Progenitor cell of endocrine pancreas (in vitro differentiated cells): ENCODE data around the gene IST1. TPM values are rescaled to one million over a fixed set of nuclear protein-coding genes. Genes with fewer than 3 reads are reported as not detected.

Source experiments
- DNase-seq: peaks from one replicate; pipeline ENCODE4 v3.0.0; 2021; ENCODE audit warnings: low spot score; ENCODE audit not compliant: unreplicated experiment
- H3K27ac Mint-ChIP-seq: 2 replicates; pipeline ENCODE4 v1.8.0; 2021; ENCODE audit warnings: mild to moderate bottlenecking, moderate library complexity, mixed read lengths
- H3K27me3 Mint-ChIP-seq: 2 replicates; pipeline ENCODE4 v1.8.0; 2021; ENCODE audit warnings: mixed read lengths
- H3K36me3 Mint-ChIP-seq: 2 replicates; pipeline ENCODE4 v1.8.0; 2022; ENCODE audit warnings: mixed read lengths; ENCODE audit not compliant: insufficient read depth
- H3K4me1 Mint-ChIP-seq: 2 replicates; pipeline ENCODE4 v1.8.0; 2021; ENCODE audit warnings: low read depth, mixed read lengths
- H3K4me3 Mint-ChIP-seq: 2 replicates; pipeline ENCODE4 v1.8.0; 2021; ENCODE audit warnings: low read depth, mild to moderate bottlenecking, moderate library complexity, mixed read lengths
- H3K9me3 Mint-ChIP-seq: 2 replicates; pipeline ENCODE4 v1.8.0; 2021; ENCODE audit warnings: low read depth, mixed read lengths
- total RNA-seq: library from RNA; stranded (reverse); gene quantifications from 2 replicates; pipeline ENCODE4 v1.2.1, GENCODE V29; 2021
- TF ChIP-seq, protein P1 (sequence below): fragments of 200-600 bp; sonication (generic); IDR thresholded peaks from one replicate; pipeline ENCODE4 v1.5.0; 2021; ENCODE audit warnings: antibody characterized with exemption, mild to moderate bottlenecking; ENCODE audit not compliant: unreplicated experiment

IST1 gene
- total RNA-seq, 1 donor from 2014 or later: 280 TPM

DNA sequence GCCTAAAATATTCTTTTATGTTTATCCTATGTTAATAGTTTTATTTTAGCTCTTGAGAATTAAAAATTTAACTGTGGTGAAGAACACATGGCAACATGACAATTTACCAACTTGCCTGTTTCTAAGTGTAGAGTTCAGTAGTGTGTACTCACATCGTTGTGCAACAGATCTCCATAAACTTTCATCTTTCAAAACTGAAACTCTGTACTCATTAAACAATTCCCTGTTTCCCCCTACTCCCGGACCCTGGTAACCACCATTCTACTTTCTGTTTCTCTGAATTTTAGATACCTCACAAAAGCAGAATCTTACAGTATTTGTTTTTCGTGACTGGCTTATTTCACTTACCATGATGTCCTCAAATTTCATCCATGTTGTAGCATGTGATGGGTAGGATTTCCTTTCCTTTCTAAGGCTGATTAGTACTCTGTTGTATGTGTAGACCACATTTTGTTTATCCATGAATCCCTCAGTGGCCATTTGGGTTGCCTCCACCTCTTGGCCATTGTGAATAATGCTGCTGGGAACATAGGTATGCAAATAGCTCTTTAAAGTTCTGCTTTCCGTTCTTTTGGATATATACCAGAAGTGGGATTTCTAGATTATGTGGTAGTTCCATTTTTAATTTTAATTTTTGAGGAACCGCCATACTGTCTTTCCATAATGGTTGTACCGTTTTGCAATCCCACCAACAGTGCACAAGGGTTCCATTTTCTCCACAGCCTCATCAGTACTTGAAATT lies 17.4 kb downstream of the IST1 start:
- no peak for DNase-seq
- no peak overlapping the region for H3K4me3 Mint-ChIP-seq
- peaks cover 4% of the 10 kb centered on the region for H3K4me1 Mint-ChIP-seq
- H3K27me3 Mint-ChIP-seq: no peaks in the 10 kb centered on the region
- TF ChIP-seq, protein P1, sequence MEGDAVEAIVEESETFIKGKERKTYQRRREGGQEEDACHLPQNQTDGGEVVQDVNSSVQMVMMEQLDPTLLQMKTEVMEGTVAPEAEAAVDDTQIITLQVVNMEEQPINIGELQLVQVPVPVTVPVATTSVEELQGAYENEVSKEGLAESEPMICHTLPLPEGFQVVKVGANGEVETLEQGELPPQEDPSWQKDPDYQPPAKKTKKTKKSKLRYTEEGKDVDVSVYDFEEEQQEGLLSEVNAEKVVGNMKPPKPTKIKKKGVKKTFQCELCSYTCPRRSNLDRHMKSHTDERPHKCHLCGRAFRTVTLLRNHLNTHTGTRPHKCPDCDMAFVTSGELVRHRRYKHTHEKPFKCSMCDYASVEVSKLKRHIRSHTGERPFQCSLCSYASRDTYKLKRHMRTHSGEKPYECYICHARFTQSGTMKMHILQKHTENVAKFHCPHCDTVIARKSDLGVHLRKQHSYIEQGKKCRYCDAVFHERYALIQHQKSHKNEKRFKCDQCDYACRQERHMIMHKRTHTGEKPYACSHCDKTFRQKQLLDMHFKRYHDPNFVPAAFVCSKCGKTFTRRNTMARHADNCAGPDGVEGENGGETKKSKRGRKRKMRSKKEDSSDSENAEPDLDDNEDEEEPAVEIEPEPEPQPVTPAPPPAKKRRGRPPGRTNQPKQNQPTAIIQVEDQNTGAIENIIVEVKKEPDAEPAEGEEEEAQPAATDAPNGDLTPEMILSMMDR: no peak
- H3K9me3 Mint-ChIP-seq: peaks cover 4% of the 10 kb centered on the region
- no peak overlapping the region for H3K27ac Mint-ChIP-seq
- H3K36me3 Mint-ChIP-seq: peaks cover 37% of the 10 kb centered on the region

DNA sequence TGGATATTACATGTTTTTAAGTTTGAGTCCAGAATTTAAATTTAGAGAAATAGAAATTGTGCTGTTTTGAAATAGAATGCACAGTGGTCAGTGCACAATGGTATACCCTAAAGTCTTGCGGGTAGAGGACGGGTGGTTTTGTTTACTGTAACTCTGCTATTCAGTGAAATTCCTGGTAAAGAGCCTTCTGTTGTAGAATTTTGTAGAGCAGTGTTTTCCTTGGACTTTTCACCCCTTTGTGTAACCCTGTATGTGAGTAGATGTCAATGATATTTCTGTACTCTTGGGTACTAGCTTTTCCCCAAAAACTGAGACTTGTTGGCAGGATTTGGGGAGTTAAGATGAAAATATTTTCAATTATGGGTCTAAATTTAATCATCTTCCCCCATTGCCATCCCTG lies 19.5 kb downstream of the IST1 start:
- TF ChIP-seq, protein P1: no peak
- peak overlapping the region; percentile 62 for H3K27ac Mint-ChIP-seq
- no peak overlapping the region for H3K4me3 Mint-ChIP-seq
- H3K9me3 Mint-ChIP-seq: peaks cover 4% of the 10 kb centered on the region
- no peaks in the 10 kb centered on the region for H3K27me3 Mint-ChIP-seq
- peaks cover 1% of the 10 kb centered on the region for H3K4me1 Mint-ChIP-seq
- no peak for DNase-seq
- peaks cover 50% of the 10 kb centered on the region for H3K36me3 Mint-ChIP-seq

DNA sequence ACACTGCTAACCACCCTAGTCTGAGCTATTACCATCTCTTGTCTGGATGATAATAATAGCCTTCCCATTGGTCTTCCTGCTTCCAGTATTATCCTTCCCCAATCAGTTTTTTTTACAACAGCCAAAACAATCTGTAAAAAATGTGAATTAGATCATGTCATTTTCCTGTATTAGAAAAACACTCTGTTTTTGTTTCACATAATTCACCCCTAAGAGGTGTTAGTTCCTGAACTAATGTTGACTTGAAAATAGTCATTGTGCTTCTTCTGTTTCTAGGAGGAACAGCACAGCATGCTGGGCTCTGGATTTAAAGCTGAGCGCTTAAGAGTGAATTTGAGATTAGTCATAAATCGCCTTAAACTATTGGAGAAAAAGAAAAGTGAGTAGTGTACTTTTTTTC lies 20.0 kb downstream of the IST1 start:
- H3K9me3 Mint-ChIP-seq: peaks cover 4% of the 10 kb centered on the region

DNA sequence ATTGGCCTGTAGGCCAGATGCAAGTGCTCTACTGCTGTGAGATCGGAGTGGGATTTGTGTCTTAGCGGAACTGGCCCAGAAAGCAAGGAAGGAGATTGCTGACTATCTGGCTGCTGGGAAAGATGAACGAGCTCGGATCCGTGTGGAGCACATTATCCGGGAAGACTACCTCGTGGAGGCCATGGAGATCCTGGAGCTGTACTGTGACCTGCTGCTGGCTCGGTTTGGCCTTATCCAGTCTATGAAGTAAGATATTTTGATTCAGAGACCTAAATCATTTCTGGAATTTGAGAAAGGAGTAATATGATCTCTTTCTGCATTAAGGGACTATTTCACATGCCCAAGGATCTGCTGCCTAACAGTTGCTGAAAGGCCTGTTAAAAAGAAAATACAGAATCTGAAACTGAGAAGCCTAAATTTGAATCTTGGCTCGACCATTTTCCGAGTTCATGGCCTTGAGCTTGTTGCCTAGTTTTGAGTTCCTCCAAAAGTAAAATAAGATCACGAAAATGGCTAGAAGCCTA lies 21.1 kb downstream of the IST1 start:
- TF ChIP-seq, protein P1: no peak
- no peak for DNase-seq
- no peak overlapping the region for H3K4me3 Mint-ChIP-seq
- no peaks in the 10 kb centered on the region for H3K27me3 Mint-ChIP-seq
- no peak overlapping the region for H3K27ac Mint-ChIP-seq
- peaks cover 61% of the 10 kb centered on the region for H3K36me3 Mint-ChIP-seq
- peaks cover 4% of the 10 kb centered on the region for H3K9me3 Mint-ChIP-seq
- H3K4me1 Mint-ChIP-seq: peaks cover 1% of the 10 kb centered on the region

More for the DNA sequence above, 20.0 kb downstream of the IST1 start:
- Mint-ChIP-seq H3K27me3 (no peaks in the 10 kb centered on the region), H3K4me1 (peaks cover 1% of the 10 kb centered on the region), H3K4me3 (no peak overlapping the region), H3K36me3 (peaks cover 52% of the 10 kb centered on the region), H3K27ac (peak overlapping the region; percentile 25)
- DNase-seq: no peak
- TF ChIP-seq, protein P1: no peak

DNA sequence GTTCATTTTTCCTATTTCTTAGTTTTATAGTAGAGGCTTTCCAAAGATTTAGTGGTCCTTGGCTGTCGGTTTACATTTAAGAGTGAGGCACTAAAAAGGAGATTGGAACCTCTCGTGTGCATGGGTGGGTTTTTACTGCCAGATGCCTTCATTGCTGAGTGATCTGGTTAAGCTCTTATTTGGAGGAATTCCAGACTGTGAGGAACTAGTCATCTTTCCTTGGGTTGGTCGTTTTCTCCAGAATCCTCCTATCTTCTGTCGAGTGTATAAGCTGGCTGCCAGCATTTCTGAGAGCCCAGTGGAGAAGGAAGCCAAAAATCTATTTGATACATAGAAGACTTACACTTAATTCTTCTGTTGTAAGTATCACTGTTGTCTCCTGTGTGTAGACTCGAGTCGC lies 22.6 kb downstream of the IST1 start:
- H3K4me1 Mint-ChIP-seq: peaks cover 1% of the 10 kb centered on the region
- H3K36me3 Mint-ChIP-seq: peaks cover 59% of the 10 kb centered on the region
- no peak overlapping the region for H3K4me3 Mint-ChIP-seq
- TF ChIP-seq, protein P1: no peak
- no peaks in the 10 kb centered on the region for H3K27me3 Mint-ChIP-seq
- peak overlapping the region; percentile 30 for H3K27ac Mint-ChIP-seq
- H3K9me3 Mint-ChIP-seq: no peaks in the 10 kb centered on the region
- DNase-seq: no peak
